SK-N-SH (cell line): ENCODE data around the gene TMEM94.

Experiments
- CTCF ChIP-seq: fragments of 200-600 bp; sonication (generic); IDR thresholded peaks from 2 replicates; pipeline ENCODE4 v1.6.1; 2017; ENCODE audit warnings: antibody characterized with exemption, mild to moderate bottlenecking, moderate library complexity
- EZH2phosphoT487 ChIP-seq: fragments of 200-600 bp; sonication (generic); IDR thresholded peaks from 2 replicates; pipeline ENCODE4 v1.6.1; 2017; ENCODE audit warnings: low read depth, mixed run types, mild to moderate bottlenecking, antibody characterized with exemption, moderate library complexity, borderline replicate concordance
- POLR2AphosphoS5 ChIP-seq: IDR thresholded peaks from 2 replicates; pipeline ENCODE4 v1.6.1; 2012; ENCODE audit warnings: low read depth, low read length
- RAD21 ChIP-seq: IDR thresholded peaks from 2 replicates; pipeline ENCODE4 v1.6.1; 2012; ENCODE audit warnings: mild to moderate bottlenecking, low read length
- RCOR1 ChIP-seq: fragments of 150-350 bp; IDR thresholded peaks from 2 replicates; pipeline ENCODE4 v1.6.1; 2017; ENCODE audit warnings: antibody characterized with exemption, low read length
- RFX5 ChIP-seq: IDR thresholded peaks from 2 replicates; pipeline ENCODE4 v1.6.1; 2012; ENCODE audit warnings: mild to moderate bottlenecking, improper control_type of control experiment, low read length
- TEAD4 ChIP-seq: IDR thresholded peaks from 2 replicates; pipeline ENCODE4 v1.4.0; 2012; ENCODE audit warnings: mild to moderate bottlenecking, borderline replicate concordance; ENCODE audit not compliant: insufficient read depth
- USF1 ChIP-seq: IDR thresholded peaks from 2 replicates; pipeline ENCODE4 v1.4.0; 2012; ENCODE audit warnings: low read depth, borderline replicate concordance
- ZBTB33 ChIP-seq: IDR thresholded peaks from 2 replicates; pipeline ENCODE4 v1.4.0; 2012; ENCODE audit warnings: low read depth, borderline replicate concordance

- TF ChIP-seq CTCF (no peak), RAD21 (no peak), RFX5 (no peak), TEAD4 (no peak), POLR2AphosphoS5 (no peak), RCOR1 (no peak), ZBTB33 (no peak), EZH2phosphoT487 (no peak), USF1 (no peak)
Observed at GRCh38 chr17:75544250-75544649, 87.8 kb downstream of the TMEM94 start.
